HEK293 (cell line): ENCODE results near the gene PNISR.

ENCODE experiments used
- HOXD13 ChIP-seq: sonication (generic); formaldehyde crosslinking; IDR thresholded peaks from 2 replicates; pipeline ENCODE4 v1.8.0; 2022; ENCODE audit warnings: missing genetic modification reagents, borderline replicate concordance
- KLF1 ChIP-seq: fragments of 450-650 bp; formaldehyde crosslinking; IDR thresholded peaks from 2 replicates; pipeline ENCODE4 v1.5.1; 2016; ENCODE audit warnings: missing biosample characterization, missing genetic modification characterization
- RBAK ChIP-seq: fragments of 450-650 bp; formaldehyde crosslinking; IDR thresholded peaks from 2 replicates; pipeline ENCODE4 v1.5.1; 2016; ENCODE audit warnings: missing biosample characterization, missing genetic modification characterization
- SETDB1 ChIP-seq: IDR thresholded peaks from one replicate; pipeline ENCODE4 v1.6.1; 2017; ENCODE audit warnings: mild to moderate bottlenecking, low read length, moderate library complexity, mixed read lengths; ENCODE audit not compliant: insufficient read length
- SP7 ChIP-seq: fragments of 450-650 bp; formaldehyde crosslinking; IDR thresholded peaks from 2 replicates; pipeline ENCODE4 v1.5.1; 2016; ENCODE audit warnings: missing biosample characterization, missing genetic modification characterization
- WT1 ChIP-seq: fragments of 450-650 bp; formaldehyde crosslinking; IDR thresholded peaks from 2 replicates; pipeline ENCODE4 v1.5.1; 2016; ENCODE audit warnings: missing biosample characterization, missing genetic modification characterization
- ZFP3 ChIP-seq: fragments of 450-650 bp; formaldehyde crosslinking; IDR thresholded peaks from 2 replicates; pipeline ENCODE4 v1.5.1; 2016; ENCODE audit warnings: low read depth, missing biosample characterization, missing genetic modification characterization
- ZNF132 ChIP-seq: fragments of 450-650 bp; formaldehyde crosslinking; IDR thresholded peaks from 2 replicates; pipeline ENCODE4 v1.5.1; 2017; ENCODE audit warnings: missing biosample characterization, missing genetic modification characterization, borderline replicate concordance
- ZNF174 ChIP-seq: fragments of 450-650 bp; formaldehyde crosslinking; IDR thresholded peaks from 2 replicates; pipeline ENCODE4 v1.5.0; 2017; ENCODE audit warnings: missing biosample characterization, mild to moderate bottlenecking, missing genetic modification characterization
- ZNF214 ChIP-seq: fragments of 450-650 bp; formaldehyde crosslinking; IDR thresholded peaks from 2 replicates; pipeline ENCODE4 v1.5.1; 2017; ENCODE audit warnings: missing biosample characterization, mild to moderate bottlenecking, missing genetic modification characterization, borderline replicate concordance
- ZNF23 ChIP-seq: fragments of 450-650 bp; formaldehyde crosslinking; IDR thresholded peaks from 2 replicates; pipeline ENCODE4 v1.5.1; 2016; ENCODE audit warnings: missing biosample characterization, missing genetic modification characterization, borderline replicate concordance
- ZNF341 ChIP-seq: fragments of 450-650 bp; formaldehyde crosslinking; IDR thresholded peaks from 2 replicates; pipeline ENCODE4; 2016; ENCODE audit warnings: low read depth, missing biosample characterization, missing genetic modification characterization
- ZNF426 ChIP-seq: fragments of 450-650 bp; formaldehyde crosslinking; IDR thresholded peaks from 2 replicates; pipeline ENCODE4 v1.5.1; 2017; ENCODE audit warnings: missing biosample characterization, missing genetic modification characterization, mild to moderate bottlenecking, inconsistent platforms, moderate library complexity
- ZNF48 ChIP-seq: fragments of 450-650 bp; formaldehyde crosslinking; IDR thresholded peaks from 2 replicates; pipeline ENCODE4 v1.5.1; 2016; ENCODE audit warnings: missing biosample characterization, missing genetic modification characterization
- ZNF510 ChIP-seq: fragments of 450-650 bp; formaldehyde crosslinking; IDR thresholded peaks from 2 replicates; pipeline ENCODE4 v1.5.1; 2018; ENCODE audit warnings: mild to moderate bottlenecking, missing genetic modification characterization, missing biosample characterization; ENCODE audit not compliant: insufficient replicate concordance
- ZNF514 ChIP-seq: fragments of 450-650 bp; formaldehyde crosslinking; IDR thresholded peaks from 2 replicates; pipeline ENCODE4 v1.5.1; 2016; ENCODE audit warnings: missing biosample characterization, missing genetic modification characterization
- ZNF585B ChIP-seq: fragments of 450-650 bp; formaldehyde crosslinking; IDR thresholded peaks from 2 replicates; pipeline ENCODE4 v1.5.1; 2016; ENCODE audit warnings: missing biosample characterization, missing genetic modification characterization
- ZNF626 ChIP-seq: fragments of 450-650 bp; sonication (Bioruptor Pico); formaldehyde crosslinking; IDR thresholded peaks from 2 replicates; pipeline ENCODE4 v1.5.1; 2018; ENCODE audit warnings: missing biosample characterization, missing genetic modification characterization, inconsistent platforms
- ZNF677 ChIP-seq: fragments of 450-650 bp; IDR thresholded peaks from 2 replicates; pipeline ENCODE4 v1.5.0; 2018; ENCODE audit warnings: missing biosample characterization, mild to moderate bottlenecking, missing genetic modification characterization, moderate library complexity
- ZNF707 ChIP-seq: fragments of 450-650 bp; formaldehyde crosslinking; IDR thresholded peaks from 2 replicates; pipeline ENCODE4 v1.5.1; 2016; ENCODE audit warnings: missing biosample characterization, missing genetic modification characterization
- ZNF747 ChIP-seq: fragments of 450-650 bp; formaldehyde crosslinking; IDR thresholded peaks from 2 replicates; pipeline ENCODE4 v1.5.1; 2016; ENCODE audit warnings: missing biosample characterization, missing genetic modification characterization
- ZNF76 ChIP-seq: fragments of 450-650 bp; formaldehyde crosslinking; IDR thresholded peaks from 2 replicates; pipeline ENCODE4; 2016; ENCODE audit warnings: low read depth, missing biosample characterization, missing genetic modification characterization, borderline replicate concordance
- ZNF768 ChIP-seq: fragments of 450-650 bp; formaldehyde crosslinking; IDR thresholded peaks from 2 replicates; pipeline ENCODE4 v1.5.1; 2018; ENCODE audit warnings: missing biosample characterization, mild to moderate bottlenecking, missing genetic modification characterization
- ZNF837 ChIP-seq: fragments of 450-650 bp; formaldehyde crosslinking; IDR thresholded peaks from 2 replicates; pipeline ENCODE4 v1.5.1; 2016; ENCODE audit warnings: missing biosample characterization, missing genetic modification characterization
- TF ChIP-seq, protein P1 (sequence below): fragments of 450-650 bp; formaldehyde crosslinking; conservative IDR thresholded peaks from 2 replicates; pipeline ENCODE4 v1.5.1; 2016; ENCODE audit warnings: low read depth, missing biosample characterization, missing genetic modification characterization
- TF ChIP-seq, protein P2 (sequence below): fragments of 450-650 bp; formaldehyde crosslinking; IDR thresholded peaks from 2 replicates; pipeline ENCODE4 v1.5.1; 2016; ENCODE audit warnings: missing biosample characterization, missing genetic modification characterization
- TF ChIP-seq, protein P3 (sequence below): fragments of 450-650 bp; formaldehyde crosslinking; IDR thresholded peaks from 2 replicates; pipeline ENCODE4 v1.5.1; 2016; ENCODE audit warnings: missing biosample characterization, missing genetic modification characterization
- TF ChIP-seq, protein P4 (sequence below): sonication (generic); formaldehyde crosslinking; IDR thresholded peaks from 2 replicates; pipeline ENCODE4 v1.8.1; 2022; ENCODE audit warnings: mild to moderate bottlenecking, moderate library complexity, missing genetic modification reagents

Gene PNISR

DNA sequence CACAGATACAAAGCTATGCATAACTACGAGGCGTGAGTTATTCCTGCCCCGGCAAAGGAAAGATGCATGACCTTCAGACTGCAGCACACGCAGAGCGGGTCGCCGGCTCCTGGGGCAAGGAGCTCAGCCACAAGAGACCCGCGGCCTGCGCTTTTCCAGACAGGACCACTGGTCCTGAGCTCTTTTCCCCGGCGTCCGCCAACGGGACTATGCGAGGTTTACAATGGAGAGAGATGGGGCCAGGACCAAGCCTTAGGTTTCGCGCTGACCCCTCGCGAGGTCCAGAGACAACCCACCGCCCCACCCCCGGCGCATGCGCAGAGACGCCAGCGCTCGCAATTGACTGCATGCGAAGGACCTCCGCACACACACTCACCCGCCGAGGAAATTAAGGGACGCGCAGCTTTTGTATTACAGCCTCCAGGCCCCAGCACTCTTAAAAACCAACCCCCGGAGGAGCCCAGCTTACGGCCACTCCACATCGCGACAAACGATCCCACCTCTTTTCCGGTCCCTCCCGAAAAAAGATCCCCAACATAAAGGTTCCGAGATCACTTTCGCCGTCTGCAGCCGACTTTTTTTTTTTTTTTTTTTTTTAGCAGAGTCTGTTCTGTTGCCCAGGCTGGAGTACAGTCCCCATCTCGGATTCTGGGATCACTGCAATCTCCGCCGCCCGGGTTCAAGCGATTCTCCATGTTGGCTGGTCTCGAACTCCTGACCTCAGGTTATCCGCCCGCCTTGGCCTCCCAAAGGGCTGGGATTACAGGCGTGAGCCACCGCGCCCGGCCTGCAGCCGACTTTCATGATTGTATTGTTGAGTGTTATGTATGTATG is 31.2 kb downstream of the PNISR start, which contains the start of gene COQ3 (continued):
- TF ChIP-seq, protein P1, sequence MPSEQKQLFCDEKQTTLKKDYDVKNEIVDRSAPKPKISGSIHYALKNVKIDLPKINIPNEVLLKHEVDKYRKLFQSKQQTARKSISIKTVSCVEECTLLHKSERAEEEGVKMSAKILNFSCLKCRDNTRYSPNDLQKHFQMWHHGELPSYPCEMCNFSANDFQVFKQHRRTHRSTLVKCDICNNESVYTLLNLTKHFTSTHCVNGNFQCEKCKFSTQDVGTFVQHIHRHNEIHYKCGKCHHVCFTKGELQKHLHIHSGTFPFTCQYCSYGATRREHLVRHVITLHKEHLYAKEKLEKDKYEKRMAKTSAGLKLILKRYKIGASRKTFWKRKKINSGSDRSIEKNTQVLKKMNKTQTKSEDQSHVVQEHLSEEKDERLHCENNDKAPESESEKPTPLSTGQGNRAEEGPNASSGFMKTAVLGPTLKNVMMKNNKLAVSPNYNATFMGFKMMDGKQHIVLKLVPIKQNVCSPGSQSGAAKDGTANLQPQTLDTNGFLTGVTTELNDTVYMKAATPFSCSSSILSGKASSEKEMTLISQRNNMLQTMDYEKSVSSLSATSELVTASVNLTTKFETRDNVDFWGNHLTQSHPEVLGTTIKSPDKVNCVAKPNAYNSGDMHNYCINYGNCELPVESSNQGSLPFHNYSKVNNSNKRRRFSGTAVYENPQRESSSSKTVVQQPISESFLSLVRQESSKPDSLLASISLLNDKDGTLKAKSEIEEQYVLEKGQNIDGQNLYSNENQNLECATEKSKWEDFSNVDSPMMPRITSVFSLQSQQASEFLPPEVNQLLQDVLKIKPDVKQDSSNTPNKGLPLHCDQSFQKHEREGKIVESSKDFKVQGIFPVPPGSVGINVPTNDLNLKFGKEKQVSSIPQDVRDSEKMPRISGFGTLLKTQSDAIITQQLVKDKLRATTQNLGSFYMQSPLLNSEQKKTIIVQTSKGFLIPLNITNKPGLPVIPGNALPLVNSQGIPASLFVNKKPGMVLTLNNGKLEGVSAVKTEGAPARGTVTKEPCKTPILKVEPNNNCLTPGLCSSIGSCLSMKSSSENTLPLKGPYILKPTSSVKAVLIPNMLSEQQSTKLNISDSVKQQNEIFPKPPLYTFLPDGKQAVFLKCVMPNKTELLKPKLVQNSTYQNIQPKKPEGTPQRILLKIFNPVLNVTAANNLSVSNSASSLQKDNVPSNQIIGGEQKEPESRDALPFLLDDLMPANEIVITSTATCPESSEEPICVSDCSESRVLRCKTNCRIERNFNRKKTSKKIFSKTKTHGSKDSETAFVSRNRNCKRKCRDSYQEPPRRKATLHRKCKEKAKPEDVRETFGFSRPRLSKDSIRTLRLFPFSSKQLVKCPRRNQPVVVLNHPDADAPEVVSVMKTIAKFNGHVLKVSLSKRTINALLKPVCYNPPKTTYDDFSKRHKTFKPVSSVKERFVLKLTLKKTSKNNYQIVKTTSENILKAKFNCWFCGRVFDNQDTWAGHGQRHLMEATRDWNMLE: peak; percentile 77
- TF ChIP-seq KLF1: no peak
- no peak for TF ChIP-seq ZNF747
- TF ChIP-seq ZNF626 (tag by site-specific recombination): no peak
- TF ChIP-seq ZNF768 (tag by site-specific recombination): no peak
- no peak for TF ChIP-seq ZNF132 (tag by site-specific recombination)
- no peak for TF ChIP-seq ZNF23 (tag by site-specific recombination)
- no peak for TF ChIP-seq ZNF214 (tag by site-specific recombination)
- 0 out of 2 replicates have a peak, but pooled peaks have one; percentile 19 for TF ChIP-seq ZNF341
- no peak for TF ChIP-seq ZNF837 (tag by site-specific recombination)
- TF ChIP-seq ZNF48 (tag by site-specific recombination): no peak
- TF ChIP-seq ZNF174: no peak
- TF ChIP-seq ZNF510 (tag by site-specific recombination): no peak
- TF ChIP-seq ZFP3 (tag by site-specific recombination): no peak; the same call in 1 of the 2 replicates
- TF ChIP-seq ZNF707 (tag by site-specific recombination): no peak
- no peak for TF ChIP-seq ZNF677 (tag by site-specific recombination)
- no peak for TF ChIP-seq ZNF426 (tag by site-specific recombination)
- TF ChIP-seq HOXD13: no peak
- TF ChIP-seq, protein P2, sequence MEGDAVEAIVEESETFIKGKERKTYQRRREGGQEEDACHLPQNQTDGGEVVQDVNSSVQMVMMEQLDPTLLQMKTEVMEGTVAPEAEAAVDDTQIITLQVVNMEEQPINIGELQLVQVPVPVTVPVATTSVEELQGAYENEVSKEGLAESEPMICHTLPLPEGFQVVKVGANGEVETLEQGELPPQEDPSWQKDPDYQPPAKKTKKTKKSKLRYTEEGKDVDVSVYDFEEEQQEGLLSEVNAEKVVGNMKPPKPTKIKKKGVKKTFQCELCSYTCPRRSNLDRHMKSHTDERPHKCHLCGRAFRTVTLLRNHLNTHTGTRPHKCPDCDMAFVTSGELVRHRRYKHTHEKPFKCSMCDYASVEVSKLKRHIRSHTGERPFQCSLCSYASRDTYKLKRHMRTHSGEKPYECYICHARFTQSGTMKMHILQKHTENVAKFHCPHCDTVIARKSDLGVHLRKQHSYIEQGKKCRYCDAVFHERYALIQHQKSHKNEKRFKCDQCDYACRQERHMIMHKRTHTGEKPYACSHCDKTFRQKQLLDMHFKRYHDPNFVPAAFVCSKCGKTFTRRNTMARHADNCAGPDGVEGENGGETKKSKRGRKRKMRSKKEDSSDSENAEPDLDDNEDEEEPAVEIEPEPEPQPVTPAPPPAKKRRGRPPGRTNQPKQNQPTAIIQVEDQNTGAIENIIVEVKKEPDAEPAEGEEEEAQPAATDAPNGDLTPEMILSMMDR: no peak
- TF ChIP-seq, protein P3, sequence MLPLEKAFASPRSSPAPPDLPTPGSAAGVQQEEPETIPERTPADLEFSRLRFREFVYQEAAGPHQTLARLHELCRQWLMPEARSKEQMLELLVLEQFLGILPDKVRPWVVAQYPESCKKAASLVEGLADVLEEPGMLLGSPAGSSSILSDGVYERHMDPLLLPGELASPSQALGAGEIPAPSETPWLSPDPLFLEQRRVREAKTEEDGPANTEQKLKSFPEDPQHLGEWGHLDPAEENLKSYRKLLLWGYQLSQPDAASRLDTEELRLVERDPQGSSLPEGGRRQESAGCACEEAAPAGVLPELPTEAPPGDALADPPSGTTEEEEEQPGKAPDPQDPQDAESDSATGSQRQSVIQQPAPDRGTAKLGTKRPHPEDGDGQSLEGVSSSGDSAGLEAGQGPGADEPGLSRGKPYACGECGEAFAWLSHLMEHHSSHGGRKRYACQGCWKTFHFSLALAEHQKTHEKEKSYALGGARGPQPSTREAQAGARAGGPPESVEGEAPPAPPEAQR (tag by site-specific recombination): no peak
- TF ChIP-seq, protein P4, sequence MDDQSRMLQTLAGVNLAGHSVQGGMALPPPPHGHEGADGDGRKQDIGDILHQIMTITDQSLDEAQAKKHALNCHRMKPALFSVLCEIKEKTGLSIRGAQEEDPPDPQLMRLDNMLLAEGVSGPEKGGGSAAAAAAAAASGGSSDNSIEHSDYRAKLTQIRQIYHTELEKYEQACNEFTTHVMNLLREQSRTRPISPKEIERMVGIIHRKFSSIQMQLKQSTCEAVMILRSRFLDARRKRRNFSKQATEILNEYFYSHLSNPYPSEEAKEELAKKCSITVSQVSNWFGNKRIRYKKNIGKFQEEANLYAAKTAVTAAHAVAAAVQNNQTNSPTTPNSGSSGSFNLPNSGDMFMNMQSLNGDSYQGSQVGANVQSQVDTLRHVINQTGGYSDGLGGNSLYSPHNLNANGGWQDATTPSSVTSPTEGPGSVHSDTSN (CRISPR knock-in tag): no peak
- peak; percentile 30 for TF ChIP-seq SETDB1
- no peak for TF ChIP-seq ZNF585B (tag by site-specific recombination)
- TF ChIP-seq WT1: peak; percentile 59; the same call in 1 of the 2 replicates
- no peak for TF ChIP-seq ZNF514 (tag by site-specific recombination)
- no peak for TF ChIP-seq RBAK (tag by site-specific recombination)
- TF ChIP-seq SP7 (tag by site-specific recombination): peak; percentile 88
- TF ChIP-seq ZNF76: peak; percentile 67
